K562 (cell line): ENCODE results near the gene PRDM2.

Source experiments
- BCL6 ChIP-seq: fragments of 250-450 bp; sonication (Bioruptor Pico); IDR thresholded peaks from 2 replicates; pipeline ENCODE4 v1.4.0; 2020
- CTCF ChIP-seq, 3 experiments: IDR thresholded peaks in 2 of 3; conservative IDR thresholded peaks in 1 of 3; 2 replicates each; pipeline ENCODE4 v1.5.1; 2011 to 2012; ENCODE audit warnings: low read length in 3 of 3, mild to moderate bottlenecking in 3 of 3, control low read depth in 2 of 3, improper control_type of control experiment in 1 of 3, inconsistent platforms in 1 of 3, low read depth in 1 of 3, mixed read lengths in 1 of 3, moderate library complexity in 1 of 3; ENCODE audit not compliant: insufficient read depth in 2 of 3
- EP300 ChIP-seq: IDR thresholded peaks from 2 replicates; pipeline ENCODE4 v1.6.1; 2012; ENCODE audit warnings: low read length, improper control_type of control experiment
- EZH2 ChIP-seq: IDR thresholded peaks from 2 replicates; pipeline ENCODE4 v1.6.1; 2012; ENCODE audit warnings: low read depth, mild to moderate bottlenecking, inconsistent platforms, low read length, borderline replicate concordance
- HMG20B ChIP-seq: fragments of 250-450 bp; sonication (Bioruptor Pico); IDR thresholded peaks from 2 replicates; pipeline ENCODE4 v1.5.0; 2021; ENCODE audit warnings: mild to moderate bottlenecking
- HNRNPL ChIP-seq: fragments of 200-400 bp; formaldehyde crosslinking; IDR thresholded peaks from 2 replicates; pipeline ENCODE4 v1.6.1; 2017; ENCODE audit warnings: low read depth, mild to moderate bottlenecking, low read length
- MYNN ChIP-seq, 2 experiments: sonication (generic); formaldehyde crosslinking in 1 of 2; IDR thresholded peaks; 2 replicates each; pipeline versions ENCODE4 v1.5.0 to v1.6.1; 2016 to 2020; ENCODE audit warnings: antibody characterized with exemption in 1 of 2, missing genetic modification reagents in 1 of 2
- NR2C2 ChIP-seq, 2 experiments: fragments of 200-800 bp in 1 of 2; sonication (Bioruptor generic) in 1 of 2; sonication (generic) in 1 of 2; formaldehyde crosslinking in 1 of 2; IDR thresholded peaks; 2 replicates each; pipeline versions ENCODE4 v1.6.1 to v1.8.0; 2016 to 2022; ENCODE audit warnings: mild to moderate bottlenecking in 1 of 2, missing compliant biosample characterization in 1 of 2, missing genetic modification characterization in 1 of 2, missing genetic modification reagents in 1 of 2
- REST ChIP-seq, 2 experiments: fragments of 450-650 bp; formaldehyde crosslinking in 1 of 2; IDR thresholded peaks; 2 replicates each; pipeline versions ENCODE4 v1.4.0 to v1.6.1; 2014 to 2020; ENCODE audit warnings: mild to moderate bottlenecking in 2 of 2, borderline replicate concordance in 1 of 2, low read depth in 1 of 2
- SPI1 ChIP-seq: IDR thresholded peaks from 2 replicates; pipeline ENCODE4 v1.6.1; 2011; ENCODE audit warnings: low read depth, low read length, control low read depth, borderline replicate concordance
- TEAD2 ChIP-seq: fragments of 450-650 bp; IDR thresholded peaks from 2 replicates; pipeline ENCODE4 v1.6.1; 2016; ENCODE audit warnings: missing genetic modification characterization, control low read depth, missing compliant biosample characterization
- UBTF ChIP-seq, 2 experiments: IDR thresholded peaks; 2 replicates each; pipeline ENCODE4 v1.6.1; 2012; ENCODE audit warnings: improper control_type of control experiment in 2 of 2, low read depth in 2 of 2, low read length in 2 of 2, borderline replicate concordance in 1 of 2

DNA sequence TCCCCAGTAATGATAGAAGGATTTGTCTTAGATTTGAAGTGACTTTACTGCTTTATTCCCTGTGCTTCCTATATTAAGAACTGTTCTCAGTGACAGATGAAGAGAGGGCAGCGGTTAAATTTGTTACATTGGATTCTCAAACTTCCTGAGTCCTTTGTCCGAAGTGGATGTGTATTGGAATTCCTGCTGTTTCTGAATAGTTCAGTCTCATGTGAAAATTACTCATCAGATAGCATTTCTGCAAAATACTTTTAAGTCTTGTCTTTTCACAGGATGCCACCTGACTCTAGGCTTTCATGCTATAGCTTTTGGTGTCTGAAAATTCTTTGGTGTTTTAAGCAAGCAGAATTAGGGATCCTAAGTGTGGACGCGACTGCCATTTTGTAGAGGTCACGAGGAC is 83.6 kb downstream of the PRDM2 start:
- TF ChIP-seq CTCF (IDR thresholded peaks at IDR 0.05 in 2 of 3, conservative IDR thresholded peaks at IDR 0.05 in 1 of 3; ENCODE audit: insufficient read depth in 2 of 3, low read depth in 1 of 3, low read length in 3 of 3) (no peak), SPI1 (no peak), TEAD2 (tag) (no peak), MYNN (IDR thresholded peaks at IDR 0.05) (no peak), MYNN (CRISPR knock-in tag; IDR thresholded peaks at IDR 0.05) (no peak), BCL6 (no peak), NR2C2 (CRISPR knock-in tag; IDR thresholded peaks at IDR 0.05) (no peak), NR2C2 (tag; IDR thresholded peaks at IDR 0.05) (no peak), EP300 (no peak), HNRNPL (no peak), EZH2 (no peak), REST (IDR thresholded peaks at IDR 0.05; ENCODE audit: borderline replicate concordance) (no peak), REST (CRISPR knock-in tag; IDR thresholded peaks at IDR 0.05; ENCODE audit: low read depth) (no peak), HMG20B (CRISPR knock-in tag) (no peak), UBTF (IDR thresholded peaks at IDR 0.05; ENCODE audit: borderline replicate concordance in 1 of 2, low read depth in 2 of 2, low read length in 2 of 2) (no peak)
